ENCODE measurements around the gene OR2L8.
A peak's percentile ranks its signal among the peaks of the same experiment; 100 is the strongest.

The OR2L8 gene

GRCh38 chr1:247948558-247948957 is at the start of gene OR2L8:
TSS of gene OR2L8 (plus strand) at chr1:247948858. CDS start at chr1:247948858, 0 bp downstream.
- DNase-seq: no peak

GRCh38 chr1:247904122-247904521 is 44.5 kb upstream of the OR2L8 start:
- no peak for DNase-seq

- no peak for DNase-seq
These were observed 43.5 kb upstream of the OR2L8 start for GRCh38 chr1:247905181-247905580.

GRCh38 chr1:247905910-247906503 is 42.7 kb upstream of the OR2L8 start:
- DNase-seq: no peak

- no peak for DNase-seq
These were observed 42.1 kb upstream of the OR2L8 start for GRCh38 chr1:247906504-247907047.

- DNase-seq: no peak
These were observed 39.9 kb upstream of the OR2L8 start for GRCh38 chr1:247908766-247909165.

GRCh38 chr1:247913786-247914185 is 34.9 kb upstream of the OR2L8 start:
- no peak for DNase-seq

GRCh38 chr1:247914941-247915662 is 33.6 kb upstream of the OR2L8 start:
- no peak for DNase-seq

GRCh38 chr1:247919952-247920351 is 28.7 kb upstream of the OR2L8 start, which contains the start of gene OR2T8:
TSS of gene OR2T8 (plus strand) at chr1:247920252. CDS start at chr1:247921018, 766 bp downstream.
- no peak for DNase-seq

- no peak for DNase-seq
These were observed 24.7 kb upstream of the OR2L8 start for GRCh38 chr1:247923941-247924340.

GRCh38 chr1:247924868-247925267 is 23.8 kb upstream of the OR2L8 start, which contains the start of gene OR2AJ1:
TSS of gene OR2AJ1 (plus strand) at chr1:247924889. CDS start at chr1:247933769, 8,880 bp downstream.
- no peak for DNase-seq

- DNase-seq: no peak
These were observed 14.7 kb upstream of the OR2L8 start for GRCh38 chr1:247933989-247934388.

- no peak for DNase-seq
These were observed 12.9 kb upstream of the OR2L8 start for GRCh38 chr1:247935781-247936180.

- DNase-seq: no peak
These were observed 12.2 kb upstream of the OR2L8 start for GRCh38 chr1:247936415-247936814.

- peak; percentile 75 for DNase-seq
These were observed 11.5 kb upstream of the OR2L8 start for GRCh38 chr1:247936965-247937734.

- no peak for DNase-seq
These were observed 6.0 kb upstream of the OR2L8 start for GRCh38 chr1:247942624-247943023.

- DNase-seq: no peak
These were observed 4.8 kb downstream of the OR2L8 start for GRCh38 chr1:247953408-247953807.

- no peak for DNase-seq
These were observed 13.1 kb downstream of the OR2L8 start for GRCh38 chr1:247961791-247962190.

- no peak for DNase-seq
These were observed 14.4 kb downstream of the OR2L8 start for GRCh38 chr1:247962911-247963588.

- no peak for DNase-seq
These were observed 16.3 kb downstream of the OR2L8 start, which contains the start of gene OR2AK2 for GRCh38 chr1:247964933-247965332. TSS of gene OR2AK2 (plus strand) at chr1:247965233. CDS start at chr1:247965377, 144 bp downstream.

- DNase-seq: no peak
These were observed 18.0 kb downstream of the OR2L8 start for GRCh38 chr1:247966532-247967204.

GRCh38 chr1:247992986-247993385 is 44.3 kb downstream of the OR2L8 start:
- no peak for DNase-seq

Measured in activated CD4-positive, alpha-beta T cell treated with anti-CD3 and anti-CD28 coated beads for 1 hour (primary cell).